HG03066 (cell line): Measurements from ENCODE around the gene DPM2.

Source experiments
- ATAC-seq: cut with Tn5 transposase; IDR thresholded peaks from one replicate; pipeline ENCODE4 v1.9.1; 2021; ENCODE audit warnings: low read depth; ENCODE audit not compliant: unreplicated experiment

DPM2 gene

GRCh38 chr9:127921557-127922120 is 16.0 kb downstream of the DPM2 start:
- ATAC-seq, result no peak

- ATAC-seq, result no peak
Observed at GRCh38 chr9:127920794-127921193, 16.9 kb downstream of the DPM2 start.

DNA sequence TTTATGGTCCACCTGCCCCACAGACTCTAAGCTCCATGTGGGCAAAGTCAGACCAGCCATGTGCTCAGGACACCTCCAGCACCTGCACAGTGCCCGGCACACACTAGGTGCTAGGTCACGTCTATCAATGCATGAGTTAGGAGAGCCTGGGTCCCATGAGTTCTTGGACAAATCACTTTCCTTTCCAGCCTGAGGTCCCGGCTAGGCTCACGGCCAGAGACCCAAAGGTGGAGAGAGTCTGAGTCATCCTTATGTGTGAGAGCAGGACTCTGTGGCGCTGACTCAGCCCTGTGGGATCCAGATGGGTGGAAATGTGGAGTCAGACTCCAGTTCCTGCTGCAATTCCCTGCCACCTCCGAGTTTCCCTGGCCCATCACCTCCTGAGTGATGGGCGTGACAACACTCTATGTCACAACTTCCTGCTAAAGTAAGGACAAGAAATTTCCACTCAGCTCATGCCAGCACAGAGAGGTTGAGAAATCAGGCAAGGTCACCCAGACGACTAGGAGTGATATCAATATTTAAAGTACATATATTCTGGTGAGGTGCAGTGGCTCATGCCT is 18.3 kb downstream of the DPM2 start:
- ATAC-seq, result no peak

GRCh38 chr9:127918183-127919107 is 19.2 kb downstream of the DPM2 start:
- no peak for ATAC-seq

DNA sequence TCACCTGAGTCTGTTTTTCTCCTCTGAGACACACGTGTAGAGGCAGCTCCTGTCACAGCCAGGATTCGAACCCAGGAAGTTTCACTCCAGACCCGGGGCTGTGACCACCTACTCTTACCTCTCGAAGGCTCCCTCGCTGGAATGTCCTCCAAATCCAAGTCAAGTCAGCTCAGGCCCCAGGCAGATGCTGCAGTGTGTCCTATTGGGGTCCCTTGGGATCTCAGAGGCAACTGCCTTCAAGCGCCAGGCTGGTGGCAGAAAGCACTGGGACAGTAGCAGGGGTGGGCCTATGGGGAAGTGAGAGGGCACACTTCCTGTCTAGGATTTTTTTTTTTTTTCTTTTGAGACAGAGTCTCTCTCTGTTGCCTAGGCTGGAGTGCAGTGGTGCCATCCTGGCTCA is 20.1 kb downstream of the DPM2 start:
- ATAC-seq, result no peak

GRCh38 chr9:127916720-127917581 is 20.7 kb downstream of the DPM2 start, which contains the start of gene ST6GALNAC4:
Gene ST6GALNAC4, minus strand, starts transcription at chr9:127917041. Its CDS starts 622 bp downstream, at chr9:127916419.
- peak; percentile 81 for ATAC-seq

DNA sequence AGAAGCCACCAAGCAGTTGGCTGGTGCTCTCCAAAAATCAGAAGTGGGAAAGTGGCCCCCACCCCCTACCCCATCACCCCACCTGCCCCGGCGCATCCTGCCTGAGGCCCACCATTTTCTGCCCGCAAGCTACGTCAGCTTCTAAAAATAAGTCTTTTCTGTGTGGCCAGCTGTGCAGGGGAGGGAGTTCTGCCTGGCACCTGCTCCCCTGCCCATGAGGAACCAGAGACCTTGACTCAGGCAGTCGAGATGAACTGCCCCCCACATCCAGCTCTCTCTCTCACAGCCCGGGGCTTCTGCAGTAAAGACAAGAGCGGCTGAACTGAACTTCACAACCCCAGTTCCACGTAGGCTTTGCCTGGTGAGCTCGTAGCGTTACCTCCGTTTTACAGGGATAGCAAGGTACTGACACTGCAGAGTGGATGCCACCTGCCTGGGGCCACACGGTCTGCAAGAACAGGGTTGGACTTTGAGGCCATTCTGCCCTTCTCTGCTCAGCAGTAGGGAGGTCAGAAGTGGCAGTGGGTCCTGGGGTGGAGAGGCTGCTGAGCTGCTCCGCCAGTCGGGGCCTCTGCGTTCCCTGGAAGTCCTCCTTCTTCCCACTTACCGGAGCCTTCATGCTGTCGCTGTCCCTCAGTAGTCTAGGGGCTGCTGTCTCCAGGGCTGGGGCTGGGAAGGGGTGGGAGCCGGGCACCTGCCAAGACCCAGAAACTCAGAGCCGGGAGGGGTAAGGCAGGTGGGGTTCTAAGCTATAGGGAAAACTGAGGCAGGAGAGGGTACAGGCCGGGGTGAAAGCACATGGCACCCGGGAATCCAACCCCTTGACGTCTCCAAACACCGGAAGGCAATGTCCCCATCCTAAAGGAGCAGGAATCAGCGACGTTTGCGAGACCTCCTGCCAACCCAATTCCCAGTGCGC is 21.6 kb downstream of the DPM2 start:
- ATAC-seq, result no peak

GRCh38 chr9:127915325-127915752 is 22.3 kb downstream of the DPM2 start:
- ATAC-seq, result no peak

DNA sequence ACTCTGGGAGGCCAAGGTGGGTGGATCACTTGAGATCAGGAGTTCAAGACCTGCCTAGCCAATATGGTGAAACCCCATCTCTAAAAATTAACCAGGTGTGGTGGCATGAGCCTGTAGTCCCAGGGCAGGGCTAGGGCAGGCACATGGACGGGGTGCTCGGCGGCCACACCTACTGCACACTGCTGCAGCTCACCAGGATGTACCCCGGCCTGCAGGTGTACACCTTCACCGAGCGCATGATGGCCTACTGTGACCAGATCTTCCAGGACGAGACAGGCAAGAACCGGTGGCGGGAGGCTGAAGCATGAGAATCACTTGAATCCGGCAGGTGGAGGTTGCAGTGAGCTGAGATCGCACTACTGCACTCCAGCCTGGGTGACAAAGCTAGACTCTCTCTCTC is 24.0 kb downstream of the DPM2 start:
- ATAC-seq, result no peak

GRCh38 chr9:127912882-127913281 is 24.8 kb downstream of the DPM2 start:
- no peak for ATAC-seq

GRCh38 chr9:127912296-127912695 is 25.4 kb downstream of the DPM2 start:
- ATAC-seq, result no peak

DNA sequence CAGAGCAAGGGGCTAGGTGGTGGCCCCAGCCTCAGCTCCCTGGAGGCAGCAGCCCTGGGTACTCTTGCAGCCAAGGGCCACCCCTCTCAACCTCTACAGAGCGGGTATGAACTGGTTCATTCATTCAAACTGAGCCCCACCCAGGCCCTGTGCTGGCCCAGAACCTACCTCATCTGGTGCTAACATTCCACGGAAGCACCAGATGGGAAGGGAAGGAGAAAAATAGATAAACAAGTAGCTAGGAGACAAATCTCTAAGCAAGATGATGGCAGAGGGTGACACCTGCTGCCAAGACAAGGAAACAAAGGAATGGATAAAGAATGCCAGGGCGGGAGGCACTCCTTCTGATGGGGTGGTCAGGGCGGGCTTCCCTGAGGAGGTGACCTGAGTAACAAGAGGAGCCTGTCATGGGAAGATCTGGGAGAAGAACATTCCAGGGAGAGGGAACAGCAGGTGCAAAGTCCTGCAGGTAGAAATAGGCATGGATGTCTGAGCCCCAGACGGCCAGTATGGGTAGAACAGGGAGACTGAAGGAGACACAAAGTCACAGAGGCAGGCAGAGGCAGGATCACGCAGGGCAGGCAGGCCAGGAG is 26.9 kb downstream of the DPM2 start:
- no peak for ATAC-seq

GRCh38 chr9:127909839-127910273 is 27.8 kb downstream of the DPM2 start:
- no peak for ATAC-seq

- no peak for ATAC-seq
Observed at GRCh38 chr9:127908660-127908926, 29.1 kb downstream of the DPM2 start.

GRCh38 chr9:127907867-127908659 is 29.6 kb downstream of the DPM2 start:
- ATAC-seq, result no peak

- no peak for ATAC-seq
Observed at GRCh38 chr9:127905788-127906191, 31.9 kb downstream of the DPM2 start.

GRCh38 chr9:127905004-127905728 is 32.5 kb downstream of the DPM2 start:
- ATAC-seq, result no peak

DNA sequence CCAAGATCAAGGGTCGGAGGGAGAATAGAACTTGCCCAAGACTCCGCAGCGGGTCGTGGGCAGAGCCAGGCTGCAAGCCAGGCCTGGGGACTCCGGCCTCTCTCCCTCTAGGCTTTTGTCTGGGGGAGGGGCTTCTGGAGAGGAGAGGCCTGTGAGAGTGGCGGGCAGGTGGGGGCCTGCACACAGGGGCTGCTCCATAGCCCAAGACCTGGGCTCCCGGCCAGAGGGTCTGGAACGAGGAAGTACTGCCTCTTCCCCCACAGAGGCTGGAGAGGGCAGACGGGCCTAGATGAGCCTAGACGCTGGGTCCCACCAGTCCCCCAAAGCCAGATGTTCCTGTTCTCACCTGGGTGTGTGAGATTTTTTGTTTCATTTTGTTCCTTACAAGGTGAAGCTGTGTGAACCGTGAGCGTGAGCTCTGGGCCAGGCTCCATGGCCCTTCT is 33.1 kb downstream of the DPM2 start:
- ATAC-seq, result no peak
